ENCODE data around the gene MZT2B.
"Not testable (repeated sequence)": the region's sequence is repeated elsewhere in the genome, so short reads cannot be mapped to it uniquely, and the experiment has no call there.

GRCh38 chr2:130162486-130162885 lies 19.6 kb upstream of the MZT2B start:
- not testable (repeated sequence) for TF ChIP-seq EP300 (conservative IDR thresholded peaks at IDR 0.05; ENCODE audit: poor library complexity, severe bottlenecking); EZH2 (IDR thresholded peaks at IDR 0.05; ENCODE audit: borderline replicate concordance, insufficient read depth, low read length, poor library complexity, severe bottlenecking); CTCF (IDR thresholded peaks at IDR 0.05; ENCODE audit: poor library complexity, severe bottlenecking); POLR2AphosphoS5 (IDR thresholded peaks at IDR 0.05); MXI1 (conservative IDR thresholded peaks at IDR 0.05; ENCODE audit: poor library complexity, severe bottlenecking); REST (IDR thresholded peaks at IDR 0.05; ENCODE audit: borderline replicate concordance); SMC3 (conservative IDR thresholded peaks at IDR 0.05; ENCODE audit: poor library complexity); TAF1 (IDR thresholded peaks at IDR 0.05; ENCODE audit: low read depth)
